HL-60 (cell line): ENCODE results near the gene MSANTD3.

ENCODE experiments used
- GABPA ChIP-seq: IDR thresholded peaks from 2 replicates; pipeline ENCODE4 v1.6.1; 2012; ENCODE audit warnings: low read depth
- POLR2AphosphoS5 ChIP-seq: IDR thresholded peaks from 2 replicates; pipeline ENCODE4 v1.6.1; 2012; ENCODE audit warnings: low read depth
- TF ChIP-seq, protein P1 (sequence below): IDR thresholded peaks from one replicate; pipeline ENCODE4 v1.5.1; 2011; ENCODE audit warnings: low read length, control low read depth, inconsistent platforms; ENCODE audit not compliant: insufficient read depth
- TF ChIP-seq, protein P2 (sequence below): IDR thresholded peaks from 2 replicates; pipeline ENCODE4 v1.6.1; 2012; ENCODE audit warnings: low read depth; ENCODE audit not compliant: insufficient replicate concordance

DNA sequence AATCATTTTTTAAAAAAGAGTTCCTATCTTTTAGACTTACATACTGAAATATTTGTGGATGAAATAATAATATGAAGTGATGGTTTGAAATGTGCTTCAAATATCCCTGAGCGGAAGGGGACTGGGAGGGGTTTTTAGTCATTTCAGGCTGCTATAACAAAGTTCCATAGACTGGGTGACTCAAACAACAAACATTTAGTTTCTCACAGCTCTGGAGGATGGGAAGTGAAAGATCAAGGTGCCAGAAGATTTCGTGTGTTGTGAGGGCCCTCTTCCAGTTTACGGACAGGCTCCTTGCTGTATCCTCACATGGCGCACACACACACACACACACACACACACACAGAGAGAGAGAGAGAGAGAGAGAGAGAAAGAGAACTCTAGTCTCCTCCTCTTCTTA lies 47.1 kb upstream of the MSANTD3 start:
- TF ChIP-seq, protein P1, sequence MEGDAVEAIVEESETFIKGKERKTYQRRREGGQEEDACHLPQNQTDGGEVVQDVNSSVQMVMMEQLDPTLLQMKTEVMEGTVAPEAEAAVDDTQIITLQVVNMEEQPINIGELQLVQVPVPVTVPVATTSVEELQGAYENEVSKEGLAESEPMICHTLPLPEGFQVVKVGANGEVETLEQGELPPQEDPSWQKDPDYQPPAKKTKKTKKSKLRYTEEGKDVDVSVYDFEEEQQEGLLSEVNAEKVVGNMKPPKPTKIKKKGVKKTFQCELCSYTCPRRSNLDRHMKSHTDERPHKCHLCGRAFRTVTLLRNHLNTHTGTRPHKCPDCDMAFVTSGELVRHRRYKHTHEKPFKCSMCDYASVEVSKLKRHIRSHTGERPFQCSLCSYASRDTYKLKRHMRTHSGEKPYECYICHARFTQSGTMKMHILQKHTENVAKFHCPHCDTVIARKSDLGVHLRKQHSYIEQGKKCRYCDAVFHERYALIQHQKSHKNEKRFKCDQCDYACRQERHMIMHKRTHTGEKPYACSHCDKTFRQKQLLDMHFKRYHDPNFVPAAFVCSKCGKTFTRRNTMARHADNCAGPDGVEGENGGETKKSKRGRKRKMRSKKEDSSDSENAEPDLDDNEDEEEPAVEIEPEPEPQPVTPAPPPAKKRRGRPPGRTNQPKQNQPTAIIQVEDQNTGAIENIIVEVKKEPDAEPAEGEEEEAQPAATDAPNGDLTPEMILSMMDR, result no peak
- no peak for TF ChIP-seq GABPA
- no peak for TF ChIP-seq POLR2AphosphoS5
- TF ChIP-seq, protein P2, sequence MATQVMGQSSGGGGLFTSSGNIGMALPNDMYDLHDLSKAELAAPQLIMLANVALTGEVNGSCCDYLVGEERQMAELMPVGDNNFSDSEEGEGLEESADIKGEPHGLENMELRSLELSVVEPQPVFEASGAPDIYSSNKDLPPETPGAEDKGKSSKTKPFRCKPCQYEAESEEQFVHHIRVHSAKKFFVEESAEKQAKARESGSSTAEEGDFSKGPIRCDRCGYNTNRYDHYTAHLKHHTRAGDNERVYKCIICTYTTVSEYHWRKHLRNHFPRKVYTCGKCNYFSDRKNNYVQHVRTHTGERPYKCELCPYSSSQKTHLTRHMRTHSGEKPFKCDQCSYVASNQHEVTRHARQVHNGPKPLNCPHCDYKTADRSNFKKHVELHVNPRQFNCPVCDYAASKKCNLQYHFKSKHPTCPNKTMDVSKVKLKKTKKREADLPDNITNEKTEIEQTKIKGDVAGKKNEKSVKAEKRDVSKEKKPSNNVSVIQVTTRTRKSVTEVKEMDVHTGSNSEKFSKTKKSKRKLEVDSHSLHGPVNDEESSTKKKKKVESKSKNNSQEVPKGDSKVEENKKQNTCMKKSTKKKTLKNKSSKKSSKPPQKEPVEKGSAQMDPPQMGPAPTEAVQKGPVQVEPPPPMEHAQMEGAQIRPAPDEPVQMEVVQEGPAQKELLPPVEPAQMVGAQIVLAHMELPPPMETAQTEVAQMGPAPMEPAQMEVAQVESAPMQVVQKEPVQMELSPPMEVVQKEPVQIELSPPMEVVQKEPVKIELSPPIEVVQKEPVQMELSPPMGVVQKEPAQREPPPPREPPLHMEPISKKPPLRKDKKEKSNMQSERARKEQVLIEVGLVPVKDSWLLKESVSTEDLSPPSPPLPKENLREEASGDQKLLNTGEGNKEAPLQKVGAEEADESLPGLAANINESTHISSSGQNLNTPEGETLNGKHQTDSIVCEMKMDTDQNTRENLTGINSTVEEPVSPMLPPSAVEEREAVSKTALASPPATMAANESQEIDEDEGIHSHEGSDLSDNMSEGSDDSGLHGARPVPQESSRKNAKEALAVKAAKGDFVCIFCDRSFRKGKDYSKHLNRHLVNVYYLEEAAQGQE, result no peak
